Right atrium auricular region (tissue), 2 donors: Measurements from ENCODE around the gene SUPT20H. TPM values are rescaled to one million over a fixed set of nuclear protein-coding genes. Genes with fewer than 3 reads are reported as not detected.

Experiments
- DNase-seq: peaks from one replicate; pipeline ENCODE4 v3.0.0-alpha.2; 2019; ENCODE audit warnings: low spot score
- H3K27ac ChIP-seq, 2 donors: fragments of 200-600 bp; sonication (generic); 1 replicate in 1 of 2; 2 replicates in 1 of 2; pipeline ENCODE4 v1.5.1; 2016 to 2019
- H3K27me3 ChIP-seq, 2 donors: fragments of 200-600 bp; sonication (generic); one replicate each; pipeline versions ENCODE4 v1.5.1 to v1.6.0; 2017 to 2019
- H3K36me3 ChIP-seq: fragments of 200-600 bp; sonication (generic); one replicate; pipeline ENCODE4 v1.5.1; 2016
- H3K4me1 ChIP-seq, 2 donors: fragments of 200-600 bp; sonication (generic); one replicate each; pipeline versions ENCODE4 v1.5.1 to v1.6.0; 2017 to 2019
- H3K4me3 ChIP-seq, 2 donors: fragments of 200-600 bp; sonication (generic); 1 replicate in 1 of 2; 2 replicates in 1 of 2; pipeline ENCODE4 v1.5.1; 2017 to 2019; ENCODE audit warnings: mild to moderate bottlenecking in 1 of 2, moderate library complexity in 1 of 2
- H3K9me3 ChIP-seq, 2 donors: fragments of 200-600 bp; sonication (generic); one replicate each; pipeline ENCODE4 v1.5.1; 2019
- CTCF ChIP-seq, 2 donors: fragments of 200-600 bp; sonication (generic); IDR thresholded peaks; one replicate each; pipeline ENCODE4 v1.5.1; 2019; ENCODE audit warnings: antibody characterized with exemption in 2 of 2
- total RNA-seq, 2 donors: library from RNA; depleted of rRNA; stranded (reverse); fragments of >200 nt; gene quantifications; one replicate each; pipeline ENCODE4 v1.1.0, GENCODE V29; 2016

The SUPT20H gene
- total RNA-seq = 10 to 100 TPM; 21.6 to 23.7 TPM

- peak; percentile 87 for DNase-seq
- peak in 1 of 2 donors; percentile 30 for TF ChIP-seq CTCF (IDR thresholded peaks at IDR 0.05)
- peaks cover 0 to 11% of the 10 kb centered on the region in 2 donors for H3K4me1 ChIP-seq
- H3K36me3 ChIP-seq = no peaks in the 10 kb centered on the region
- no peaks in the 10 kb centered on the region for H3K9me3 ChIP-seq
- H3K4me3 ChIP-seq = peak within 1 kb of the TSS; percentile 64 to 84
- H3K27ac ChIP-seq = peak within 1 kb of the TSS; percentile 85 to 92
- H3K27me3 ChIP-seq = no peaks in the 10 kb centered on the region
Measured at GRCh38 chr13:37058910-37059847, at the start of gene SUPT20H. Gene SUPT20H, minus strand, starts transcription at chr13:37059688. Its CDS starts 8,198 bp downstream, at chr13:37051490.

DNA sequence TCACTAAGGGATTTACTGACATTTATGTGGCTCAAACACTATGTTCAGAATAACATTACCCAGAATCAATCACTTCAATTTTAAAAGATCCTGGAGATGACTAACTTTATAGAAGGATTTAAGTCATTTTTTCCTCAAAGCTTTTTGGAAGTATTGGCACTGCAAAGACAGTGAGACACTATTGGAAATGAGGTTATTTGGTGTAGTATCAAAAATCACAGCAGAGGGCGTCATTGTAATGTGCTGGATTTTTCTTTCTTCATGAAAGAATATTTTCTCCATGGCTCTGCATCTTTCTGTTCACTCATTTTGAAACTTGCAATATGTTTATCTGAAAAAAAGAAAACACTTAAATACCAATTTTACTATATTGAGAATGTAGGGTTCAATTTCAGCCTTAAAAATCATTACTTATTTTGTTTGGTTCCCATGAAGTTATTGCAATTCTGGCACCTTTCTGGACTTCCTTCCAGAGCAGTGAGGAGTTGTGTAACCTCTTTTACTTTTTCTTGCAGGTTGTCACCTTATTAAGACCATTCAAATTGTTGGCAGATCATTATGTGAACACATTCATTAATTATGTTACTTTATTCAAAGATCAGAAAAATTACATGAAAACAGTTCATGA lies 49.7 kb upstream of the SUPT20H start:
- no peak overlapping the region for H3K27ac ChIP-seq
- TF ChIP-seq CTCF (IDR thresholded peaks at IDR 0.05) = peak; percentile 58 to 81
- no peaks in the 10 kb centered on the region for H3K9me3 ChIP-seq
- no peak for DNase-seq
- H3K27me3 ChIP-seq = no peaks in the 10 kb centered on the region
- H3K4me3 ChIP-seq = no peak overlapping the region
- no peaks in the 10 kb centered on the region for H3K4me1 ChIP-seq
- no peaks in the 10 kb centered on the region for H3K36me3 ChIP-seq

DNA sequence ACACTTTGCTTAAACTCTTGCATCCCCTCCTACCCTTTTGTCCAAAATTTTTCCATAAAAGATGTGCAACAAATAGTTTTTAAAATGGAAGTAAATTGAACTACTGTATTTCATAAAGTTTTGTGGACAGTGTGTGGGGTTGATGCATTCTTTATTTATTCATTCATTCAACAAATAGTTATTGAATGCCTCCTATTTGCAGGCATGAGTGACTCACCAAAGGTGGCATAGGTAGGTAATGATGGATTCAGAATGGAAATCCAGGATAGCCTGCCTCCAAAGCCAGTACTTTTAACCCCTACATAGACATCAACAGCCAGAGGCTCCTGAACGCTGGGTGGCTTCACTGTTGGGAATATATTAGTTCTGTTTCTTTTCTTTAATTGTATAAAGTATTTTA lies 48.4 kb upstream of the SUPT20H start:
- Histone ChIP-seq H3K4me1 (no peaks in the 10 kb centered on the region), H3K27ac (no peak overlapping the region), H3K9me3 (no peaks in the 10 kb centered on the region), H3K4me3 (no peak overlapping the region), H3K36me3 (no peaks in the 10 kb centered on the region), H3K27me3 (no peaks in the 10 kb centered on the region)
- no peak for TF ChIP-seq CTCF (IDR thresholded peaks at IDR 0.05)
- DNase-seq = no peak

DNA sequence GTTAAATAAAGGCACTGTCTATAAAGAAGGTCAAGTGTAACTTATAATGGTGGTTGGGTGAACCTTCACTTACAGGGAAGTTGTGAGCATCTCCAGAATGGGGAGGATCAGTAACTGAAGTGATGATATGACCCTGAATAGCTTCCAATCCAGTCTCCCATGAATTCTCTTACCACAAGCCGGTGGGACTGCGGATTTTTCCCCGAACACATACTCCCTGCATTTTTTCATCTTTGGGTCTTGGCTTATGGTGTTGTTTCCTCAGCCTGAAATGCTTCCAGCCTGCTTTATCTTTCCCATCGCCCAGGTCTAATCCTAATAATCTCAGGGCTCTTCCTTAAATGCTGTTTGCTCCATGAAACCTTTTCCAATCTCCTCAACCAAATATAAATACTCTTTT lies 48.0 kb upstream of the SUPT20H start:
- Histone ChIP-seq H3K27ac (no peak overlapping the region), H3K4me3 (no peak overlapping the region), H3K4me1 (no peaks in the 10 kb centered on the region), H3K9me3 (no peaks in the 10 kb centered on the region), H3K27me3 (no peaks in the 10 kb centered on the region), H3K36me3 (no peaks in the 10 kb centered on the region)
- no peak for DNase-seq
- TF ChIP-seq CTCF (IDR thresholded peaks at IDR 0.05) = no peak

GRCh38 chr13:37106642-37107041 lies 47.2 kb upstream of the SUPT20H start:
- Histone ChIP-seq H3K36me3 (no peaks in the 10 kb centered on the region), H3K27me3 (no peaks in the 10 kb centered on the region), H3K4me3 (no peak overlapping the region), H3K27ac (no peak overlapping the region), H3K9me3 (no peaks in the 10 kb centered on the region), H3K4me1 (no peaks in the 10 kb centered on the region)
- no peak for DNase-seq
- no peak for TF ChIP-seq CTCF (IDR thresholded peaks at IDR 0.05)
